Umbilical cord (tissue), 2 donors: Measurements from ENCODE around the gene PYROXD2. TPM values are rescaled to one million over a fixed set of nuclear protein-coding genes. Genes with fewer than 3 reads are reported as not detected.
A peak's percentile ranks its signal among the peaks of the same experiment; 100 is the strongest.

Experiments used
- DNase-seq: peaks from one replicate; pipeline ENCODE4 v3.0.0-alpha.2; 2015; ENCODE audit warnings: low spot score
- total RNA-seq: library from RNA; depleted of rRNA; stranded (reverse); fragments of >200 nt; gene quantifications from one replicate; pipeline ENCODE4 v1.2.3, GENCODE V29; 2014; ENCODE audit warnings: low replicate concordance; ENCODE audit not compliant: insufficient read depth

PYROXD2 gene
- total RNA-seq, 1 donor from 2014 or later, result 13.5 TPM

DNA sequence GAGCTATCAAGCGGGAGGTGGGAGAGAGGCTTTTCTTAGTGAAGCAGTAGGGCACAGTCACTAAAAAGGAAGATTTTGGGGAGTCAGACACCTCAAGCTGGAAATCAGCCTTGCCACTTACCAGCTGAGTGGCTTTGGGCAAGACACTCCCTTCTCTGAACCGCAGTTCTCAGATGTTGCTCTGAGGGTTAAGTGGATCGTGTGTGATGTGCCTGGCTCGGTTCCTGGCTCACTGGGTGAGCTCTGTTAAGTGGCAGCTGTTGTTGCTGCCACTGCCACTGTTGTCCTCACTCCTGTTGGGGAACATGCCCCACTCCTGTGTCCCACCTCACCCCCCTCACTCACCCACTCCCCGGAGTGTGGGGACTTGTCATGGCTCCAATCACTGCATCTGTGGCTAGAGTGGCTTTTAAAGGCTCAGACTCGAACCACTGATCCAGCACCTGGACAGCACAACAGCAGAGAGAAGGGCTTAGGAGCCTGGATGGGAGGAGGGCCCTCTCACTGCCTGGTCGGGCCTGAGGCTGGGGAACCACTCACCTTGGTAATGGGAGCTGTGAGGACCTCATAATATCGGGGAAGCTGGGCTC, 20.0 kb downstream of the PYROXD2 start:
- DNase-seq, result no peak

DNA sequence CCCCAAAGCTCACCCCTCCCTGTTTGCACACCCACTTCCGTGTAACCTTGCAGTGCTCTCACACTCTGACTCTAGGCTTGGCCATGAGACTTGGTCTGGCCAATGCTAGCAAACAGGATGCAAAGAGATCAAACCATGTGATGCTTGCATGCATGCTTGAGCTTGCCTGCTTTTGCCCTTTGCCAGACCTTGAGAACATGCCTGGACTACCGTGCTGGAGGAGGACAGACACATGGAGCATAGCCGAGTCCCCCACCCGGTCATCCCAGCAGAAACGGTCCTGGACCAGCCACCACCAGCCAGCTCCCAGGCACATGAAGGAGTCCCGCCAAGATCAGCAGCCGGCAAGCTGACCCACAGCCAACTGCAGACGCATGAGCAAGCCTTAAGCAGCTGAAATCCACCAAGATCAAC, 23.4 kb downstream of the PYROXD2 start:
- DNase-seq, result no peak

DNA sequence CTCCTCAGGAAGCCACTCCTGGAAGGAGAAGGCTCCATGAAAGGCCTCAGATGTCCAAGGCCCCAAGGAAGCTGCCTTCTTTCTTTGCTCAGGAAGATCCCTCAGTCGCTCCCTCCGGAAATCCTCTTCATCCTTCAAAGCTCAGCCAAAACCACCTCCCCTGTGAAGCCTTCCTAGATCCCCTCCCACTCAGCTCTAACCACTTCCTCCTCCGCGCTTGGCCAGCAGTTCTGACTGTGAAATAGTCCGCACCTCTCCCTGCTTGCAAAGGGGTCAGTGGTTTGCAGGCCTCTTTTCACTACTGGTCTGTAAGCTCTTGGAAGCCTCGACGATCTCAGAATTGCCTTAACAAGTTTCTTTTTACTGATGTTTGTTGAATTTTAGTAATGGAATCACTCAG, 23.9 kb downstream of the PYROXD2 start:
- DNase-seq, result no peak

DNA sequence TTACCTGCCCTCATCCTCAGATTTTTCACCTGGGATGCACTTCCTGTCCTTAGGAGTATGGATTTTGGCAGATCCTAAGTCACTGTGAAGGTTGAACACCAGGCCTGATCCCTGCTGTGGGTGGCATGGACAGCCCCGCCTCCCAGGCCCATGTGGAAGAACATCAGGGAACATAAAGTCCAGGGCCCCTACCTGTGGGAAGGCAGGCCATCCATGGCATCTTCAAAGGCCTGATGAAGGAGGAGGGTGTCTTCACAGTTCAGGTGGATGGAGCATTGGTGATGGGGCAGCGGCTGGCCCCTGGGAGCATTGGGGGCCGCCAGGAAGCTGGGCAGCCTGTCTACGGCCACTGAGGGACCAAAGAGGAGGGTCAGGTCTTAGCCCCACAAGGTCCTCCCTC, 24.6 kb downstream of the PYROXD2 start:
- DNase-seq, result no peak

DNA sequence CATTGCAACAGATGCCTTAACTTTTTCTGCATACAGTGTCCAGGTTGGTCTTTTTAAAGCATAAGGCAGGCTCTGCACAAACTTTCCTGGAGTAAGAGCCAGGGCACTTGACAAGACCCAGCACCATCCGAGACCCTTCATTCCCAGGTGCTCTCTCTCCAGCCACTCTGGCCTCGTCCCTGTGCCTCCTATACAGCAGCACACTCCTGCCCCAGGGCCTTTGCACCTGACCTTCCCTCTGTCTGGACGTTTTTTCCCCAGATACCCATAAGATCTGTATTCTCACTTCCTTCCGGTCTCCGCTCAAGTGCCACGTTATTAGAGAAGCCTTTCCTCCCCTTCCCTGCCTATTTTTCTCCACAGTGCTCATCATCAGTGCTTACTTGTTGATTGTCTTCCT, 25.6 kb downstream of the PYROXD2 start:
- no peak for DNase-seq

DNA sequence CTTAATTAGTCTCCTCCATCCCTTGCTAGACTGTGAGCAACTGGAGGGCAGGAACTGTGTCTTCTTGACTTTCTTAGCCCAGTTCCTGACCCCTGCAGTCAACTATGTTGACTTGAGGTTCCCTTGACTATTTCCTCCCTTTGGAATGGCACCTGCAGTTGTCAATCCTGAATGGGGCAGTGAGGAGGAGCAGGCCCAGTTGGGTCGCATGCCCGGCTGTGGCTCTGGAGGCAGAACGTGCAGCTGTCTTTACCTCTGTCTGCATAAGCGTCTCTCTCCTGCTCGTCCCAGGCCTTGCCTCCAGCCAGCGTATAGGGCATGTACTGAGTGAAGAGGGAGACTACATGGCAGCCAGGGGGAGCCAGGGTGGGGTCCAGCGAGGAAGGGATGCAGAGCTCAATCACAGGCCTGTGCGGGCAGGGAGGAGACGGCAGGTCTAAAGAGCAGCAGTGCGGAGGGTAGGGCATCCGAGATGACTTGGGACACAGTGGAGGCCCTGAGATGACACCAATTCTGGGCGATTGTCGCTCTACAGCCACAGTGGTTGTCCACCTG, 26.8 kb downstream of the PYROXD2 start:
- no peak for DNase-seq

DNA sequence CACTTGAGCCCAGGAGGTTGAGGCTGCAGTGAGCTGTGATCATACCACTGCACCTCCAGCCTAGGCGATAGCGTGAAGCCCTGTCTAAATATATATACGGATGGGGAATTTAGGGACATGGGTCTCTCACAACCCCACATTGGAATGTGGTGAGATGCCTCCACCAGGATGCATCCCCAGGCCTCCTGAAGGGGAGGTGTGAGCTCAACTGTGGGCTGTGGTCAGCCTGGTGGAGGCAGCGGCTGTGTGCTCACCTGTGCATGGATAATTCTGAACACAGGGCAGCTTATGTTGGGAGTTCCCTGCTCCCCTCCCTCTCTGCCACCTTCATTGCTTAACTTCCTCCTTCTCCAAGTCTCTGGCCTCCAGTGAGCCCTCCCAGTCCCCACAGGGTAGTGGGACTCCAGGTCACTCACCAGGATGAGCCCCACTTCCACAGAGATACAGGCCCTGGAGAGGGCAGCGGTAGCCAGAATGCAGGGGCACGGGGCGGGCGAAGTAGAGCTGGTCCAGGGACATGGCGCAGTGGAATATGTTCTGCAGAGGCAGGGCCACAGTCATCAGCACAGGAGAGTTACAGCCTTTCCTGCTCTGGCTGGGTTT, 30.4 kb downstream of the PYROXD2 start:
- no peak for DNase-seq

DNA sequence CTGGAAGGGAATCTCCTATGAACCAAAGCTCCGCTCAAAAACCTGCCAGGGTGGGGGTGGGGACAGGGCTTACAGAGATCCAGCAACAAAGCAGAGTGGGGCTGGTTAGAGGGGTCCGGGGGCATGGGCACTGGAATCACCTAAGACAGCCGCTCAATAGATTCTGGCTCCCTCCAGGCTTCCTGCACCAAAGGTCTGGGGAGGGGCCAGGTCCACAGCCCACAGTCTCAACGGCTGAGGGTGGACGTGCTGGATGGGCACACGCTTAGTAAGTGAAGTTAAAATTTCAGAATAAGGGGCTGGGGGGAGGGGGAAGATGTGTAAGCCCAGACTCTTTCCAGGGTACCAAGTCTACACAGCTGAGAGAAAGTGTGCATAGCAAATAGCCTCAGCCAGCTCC, 31.1 kb downstream of the PYROXD2 start:
- DNase-seq, result no peak

DNA sequence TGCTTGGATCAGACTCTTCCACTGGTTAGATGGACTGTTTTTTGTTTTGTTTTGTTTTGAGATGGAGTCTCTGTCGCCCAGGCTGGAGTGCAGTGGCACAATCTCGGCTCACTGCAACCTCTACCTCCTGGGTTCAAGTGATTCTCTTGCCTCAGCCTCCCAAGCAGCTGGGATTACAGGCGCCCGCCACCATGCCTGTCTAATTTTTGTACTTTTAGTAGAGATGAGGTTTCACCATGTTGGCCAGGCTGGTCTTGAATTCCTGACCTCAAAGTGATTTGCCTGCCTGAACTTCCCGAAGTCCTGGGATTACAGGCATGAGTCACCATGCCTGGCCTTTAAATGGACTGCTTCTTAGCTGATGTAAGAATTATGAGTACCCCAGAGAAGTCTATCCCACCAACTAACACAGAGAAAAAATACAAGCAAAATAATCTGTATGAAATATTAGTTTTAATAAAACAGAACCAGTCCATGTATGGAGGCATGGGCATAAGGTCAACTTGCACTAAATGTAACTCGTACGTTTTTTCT, 31.8 kb downstream of the PYROXD2 start:
- peak; percentile 61 for DNase-seq

DNA sequence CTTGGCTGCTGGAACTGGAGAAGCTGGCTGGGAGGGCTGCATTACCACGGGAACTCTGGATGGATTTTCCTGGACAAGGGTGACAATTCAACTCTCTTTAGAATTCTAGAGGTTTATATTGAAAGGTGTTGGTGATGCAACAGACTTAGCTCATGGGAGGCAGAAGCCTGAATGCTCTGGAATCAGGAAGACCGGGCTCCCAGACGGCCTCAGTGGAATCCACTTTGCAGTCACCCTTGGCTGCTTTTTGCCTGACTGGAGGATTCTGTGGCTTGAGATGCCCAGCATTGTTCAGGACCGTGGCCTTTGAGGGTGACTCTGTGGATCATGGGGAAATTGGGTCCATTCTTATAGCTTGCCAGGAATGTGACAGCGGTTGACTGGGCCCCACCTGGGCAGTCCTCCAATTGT, 32.3 kb downstream of the PYROXD2 start:
- no peak for DNase-seq

DNA sequence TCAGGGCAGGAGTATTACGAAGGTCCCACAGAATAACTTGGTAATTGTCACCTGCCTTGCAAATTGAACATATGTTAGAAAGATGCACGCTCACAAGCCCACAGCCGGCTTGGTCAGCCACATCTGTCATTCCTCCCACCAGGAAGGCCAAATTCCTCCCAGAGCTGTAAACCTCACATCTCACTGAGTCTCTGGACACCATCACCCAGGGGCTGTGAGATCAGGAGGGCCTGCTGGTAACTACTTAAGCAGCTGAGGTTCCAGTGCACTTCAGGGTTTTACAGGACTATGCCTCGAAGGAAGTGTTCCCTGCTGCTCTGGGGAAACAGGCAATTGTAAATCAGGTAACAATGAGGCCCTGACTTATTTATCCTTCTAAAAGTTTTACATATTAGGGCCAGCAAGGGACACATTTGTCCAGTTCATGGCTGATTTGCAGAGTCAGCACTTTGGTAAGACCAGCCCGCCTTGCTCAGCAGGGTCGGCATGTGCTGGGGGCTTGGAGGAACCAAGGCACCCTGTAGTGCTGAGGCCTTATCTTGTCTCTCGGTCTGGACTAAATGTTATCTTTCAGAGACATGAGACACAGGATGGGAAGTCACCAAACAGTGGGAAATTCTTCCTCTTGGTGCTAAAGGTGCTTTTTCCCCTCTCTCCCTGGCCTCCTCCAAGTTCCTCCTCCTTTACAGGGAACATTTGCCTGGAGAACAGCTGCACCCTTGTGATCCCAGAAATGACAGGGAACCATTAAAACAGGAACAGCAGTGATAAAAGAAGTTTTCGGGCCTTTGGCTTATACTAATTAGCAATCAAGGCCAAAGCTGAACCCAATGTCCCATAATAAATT, 34.3 kb downstream of the PYROXD2 start:
- peak; percentile 26 for DNase-seq

DNA sequence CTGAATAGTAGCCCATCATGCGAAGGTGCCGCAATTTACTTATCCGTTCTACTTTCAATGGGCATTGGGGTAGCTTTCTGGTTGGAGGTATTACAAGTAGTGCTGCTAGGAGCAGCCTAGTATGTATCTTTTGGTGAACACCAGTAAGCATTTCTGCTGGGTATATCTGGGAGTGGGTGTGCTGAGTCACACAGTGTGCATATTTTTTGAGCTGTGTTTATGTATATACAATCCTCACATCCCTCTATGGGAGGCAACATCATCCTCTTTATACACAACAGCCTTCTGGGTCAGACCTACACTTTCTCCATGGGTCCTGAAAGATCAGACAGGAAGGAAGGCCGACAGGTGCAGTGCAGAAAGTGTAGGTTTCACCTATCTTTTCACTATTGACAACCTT, 36.3 kb downstream of the PYROXD2 start:
- no peak for DNase-seq

DNA sequence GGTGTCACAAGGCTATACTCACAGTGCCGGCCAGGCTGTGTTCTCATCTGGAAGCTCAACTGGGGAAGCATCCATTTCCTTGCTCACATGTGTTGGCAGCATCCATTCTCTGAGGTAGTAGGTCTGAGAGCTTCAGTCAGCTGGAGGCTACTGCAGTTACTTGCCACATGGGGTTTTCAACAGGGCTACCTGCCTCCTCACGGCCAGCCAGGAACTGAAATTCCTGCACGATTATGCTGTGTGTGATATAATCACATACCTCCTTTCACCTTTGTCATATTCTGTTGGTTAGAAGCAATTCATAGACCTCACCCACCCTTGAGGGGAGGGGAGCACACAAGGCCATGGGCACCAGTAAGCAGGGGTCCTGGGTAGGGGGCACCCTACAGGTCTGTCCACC, 37.4 kb downstream of the PYROXD2 start:
- DNase-seq, result no peak

DNA sequence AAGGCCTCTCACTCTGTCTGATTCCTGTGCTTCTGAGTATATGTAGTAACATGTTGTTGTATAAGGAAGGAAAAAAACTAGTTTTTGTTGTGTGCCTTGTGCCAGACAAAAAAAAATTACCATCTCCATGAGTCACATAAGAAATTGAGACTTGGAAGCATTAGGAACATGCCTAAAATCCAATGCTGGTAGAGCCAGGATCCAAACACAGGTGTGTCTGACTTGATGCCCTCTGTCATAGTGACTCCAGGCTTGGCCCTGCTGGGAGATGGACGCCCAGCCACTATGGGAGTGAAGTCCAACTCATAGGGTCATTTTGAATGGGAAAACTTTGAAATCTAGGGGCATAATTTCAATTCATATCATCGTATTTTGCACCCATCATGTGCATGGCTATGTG, 38.0 kb downstream of the PYROXD2 start:
- DNase-seq, result no peak

DNA sequence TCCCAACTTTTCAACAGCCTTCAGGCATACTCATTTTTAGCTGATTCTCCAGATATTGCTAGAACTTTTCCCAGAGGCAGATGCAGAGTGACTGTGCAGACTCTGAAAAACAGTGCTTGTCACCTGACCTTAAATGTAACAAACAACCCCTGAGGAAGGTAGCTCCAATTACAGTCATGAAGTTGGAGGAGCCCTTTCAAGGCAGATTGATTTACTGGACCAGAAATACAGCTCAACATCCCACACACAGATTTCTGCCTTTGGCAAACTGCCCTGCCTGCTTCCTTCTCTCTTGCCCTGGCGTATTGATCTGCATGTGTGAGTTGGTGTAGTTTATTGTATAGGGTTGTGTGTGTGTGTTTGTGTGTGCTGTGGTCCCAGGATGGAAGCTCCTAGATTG, 38.5 kb downstream of the PYROXD2 start:
- DNase-seq, result peak; percentile 42

DNA sequence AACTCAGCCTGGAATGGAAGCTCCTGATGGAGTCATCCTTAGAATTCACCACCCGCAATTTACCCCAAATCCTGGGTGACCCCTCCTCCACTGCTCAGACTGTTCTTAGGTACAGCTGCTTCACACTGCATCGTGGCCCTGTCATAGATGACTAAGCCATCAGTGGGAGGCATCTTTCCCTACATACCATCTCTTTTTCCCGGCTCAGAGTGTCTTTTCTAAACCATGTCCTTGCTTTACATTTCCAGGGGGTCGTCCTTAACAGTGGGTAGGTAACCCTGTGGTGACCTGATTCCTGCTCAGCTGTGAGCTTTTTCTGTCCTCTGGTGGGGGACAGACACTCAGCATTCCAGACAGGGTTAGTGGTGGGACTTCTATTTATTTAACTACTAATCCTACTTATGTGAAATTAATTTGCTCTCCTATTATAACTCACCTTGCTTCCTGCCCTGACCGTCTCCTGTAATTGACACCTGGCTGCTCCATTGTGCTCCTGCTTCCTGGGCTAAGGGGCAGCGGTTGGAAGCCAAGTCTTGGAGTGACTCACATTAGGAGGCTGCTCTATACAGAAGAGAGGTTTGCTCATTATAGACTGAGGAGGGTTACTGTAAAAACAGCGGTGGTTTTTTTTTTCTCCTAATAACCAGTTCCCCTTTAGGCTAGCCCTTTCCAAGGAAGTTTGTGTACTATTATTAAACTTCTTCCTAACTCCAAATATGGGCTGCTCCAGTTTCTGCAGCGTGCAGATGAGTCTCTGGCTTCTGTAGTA, 40.6 kb downstream of the PYROXD2 start:
- peak; percentile 32 for DNase-seq

DNA sequence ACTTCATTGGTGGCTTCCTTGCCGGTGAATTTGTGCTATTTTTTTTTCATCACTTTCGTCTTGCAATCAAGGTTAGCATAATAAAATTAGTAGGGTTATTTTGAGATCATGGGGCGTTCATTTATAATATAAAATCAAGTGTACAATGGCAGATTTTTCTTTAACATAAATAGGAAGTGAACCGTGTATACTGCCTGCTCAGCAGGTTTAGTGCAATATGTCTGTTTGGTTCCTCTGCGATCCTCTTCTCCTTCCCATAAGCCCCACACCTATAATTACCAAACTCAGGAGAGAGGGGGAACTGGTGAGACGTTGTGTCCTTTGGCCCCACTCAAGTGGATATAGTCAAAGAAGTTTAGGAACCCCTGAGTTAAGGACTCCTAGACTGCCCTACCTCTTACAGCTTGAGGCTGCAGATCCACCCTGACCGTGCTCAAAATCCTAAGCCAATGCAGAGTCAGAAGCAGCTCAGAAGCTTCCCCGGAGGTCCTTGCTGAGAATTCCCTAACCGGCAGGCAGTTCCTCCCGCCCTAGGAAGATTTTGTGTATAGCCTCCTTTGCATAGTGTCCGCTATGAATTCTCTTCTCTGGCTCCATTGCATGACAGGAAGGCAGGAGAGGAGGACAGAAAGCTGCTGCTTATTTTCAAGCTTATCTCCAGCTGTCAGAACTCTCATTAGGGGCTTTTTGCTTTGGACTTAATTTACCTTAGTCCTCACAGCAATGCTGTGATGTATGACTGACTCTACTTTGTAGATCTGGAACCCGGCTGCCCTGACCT, 41.5 kb downstream of the PYROXD2 start:
- peak; percentile 75 for DNase-seq

DNA sequence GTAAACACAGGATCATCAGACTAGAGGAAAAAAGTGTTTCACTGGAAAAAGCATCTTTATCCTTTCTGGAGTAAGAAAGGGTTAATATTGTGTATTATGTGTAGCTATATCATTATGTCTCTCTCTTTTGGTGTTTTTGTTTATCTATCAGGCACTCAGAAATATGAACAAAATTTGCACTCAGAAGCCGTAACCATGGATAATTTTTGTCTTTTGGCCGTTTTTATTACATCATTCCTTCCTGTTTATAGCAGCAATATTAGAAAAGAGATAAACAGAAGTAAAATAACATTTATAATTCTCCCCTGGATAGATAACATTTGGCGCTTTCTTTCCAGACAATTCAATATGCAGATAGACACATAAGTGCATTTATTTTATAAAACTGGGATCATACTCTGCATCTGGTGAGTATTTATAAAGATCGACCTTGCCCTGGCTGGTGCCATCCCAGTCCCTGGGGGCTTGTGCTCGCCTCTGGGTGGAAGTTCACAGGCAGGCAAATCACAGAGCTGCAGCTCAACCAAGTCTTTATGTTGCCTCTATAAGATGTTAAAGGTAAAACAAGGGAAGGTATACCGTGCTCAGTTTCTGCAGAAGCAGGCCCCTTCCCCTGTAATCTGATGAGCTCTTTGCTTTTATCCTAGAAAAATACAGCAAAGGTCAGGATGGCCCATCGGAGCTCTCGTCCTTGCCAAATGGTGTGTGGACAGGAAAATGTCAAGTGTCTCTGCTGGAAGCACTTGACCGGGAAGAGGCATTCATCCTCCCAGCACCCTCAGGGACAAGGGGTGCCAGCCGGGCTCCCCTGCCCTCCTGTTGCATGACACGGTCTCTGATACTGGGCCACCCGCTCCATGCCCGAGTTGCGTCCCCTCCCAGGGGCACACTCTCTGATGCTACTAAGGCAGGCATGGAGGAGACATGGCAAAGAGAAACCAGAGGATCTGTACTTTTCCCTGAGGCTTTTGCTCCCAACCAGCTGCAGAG, 43.9 kb downstream of the PYROXD2 start:
- DNase-seq, result no peak

DNA sequence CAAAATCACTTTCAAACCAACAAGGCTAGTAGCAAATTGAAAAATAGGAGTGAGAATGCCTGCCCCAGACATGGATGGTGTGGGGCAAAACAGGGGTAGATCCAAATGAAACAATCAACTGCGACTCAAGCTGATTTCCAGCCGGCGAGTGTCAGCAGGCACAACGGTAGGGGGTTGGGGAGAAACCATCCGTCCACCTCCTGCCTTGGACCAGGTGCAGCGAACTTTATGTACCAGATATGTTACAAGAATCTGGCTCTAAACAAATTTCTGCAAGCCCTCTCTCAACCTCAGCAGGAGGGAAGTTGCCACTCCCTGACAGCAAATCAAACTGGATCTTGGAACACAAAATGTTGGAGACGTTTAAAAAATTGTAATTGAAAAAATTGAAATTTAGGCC, 45.2 kb downstream of the PYROXD2 start:
- DNase-seq, result no peak

DNA sequence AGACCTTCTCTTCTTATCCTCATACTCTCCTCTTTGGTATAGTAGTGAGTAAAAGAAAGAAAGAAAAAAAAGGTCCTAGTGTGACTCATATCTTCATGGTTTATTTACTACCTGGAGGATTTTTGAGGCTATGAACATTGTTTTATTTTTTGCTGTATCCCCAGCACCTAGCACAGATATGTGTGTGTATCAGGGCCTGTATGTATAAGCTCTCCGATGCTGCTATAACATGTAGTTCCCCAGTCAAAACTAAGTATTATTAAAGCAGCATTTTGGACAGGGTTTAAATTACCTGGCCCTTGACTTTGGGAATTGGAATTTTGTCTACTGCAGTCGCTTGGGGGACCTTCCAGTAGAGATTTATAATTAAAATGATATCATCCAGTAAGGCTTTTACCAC, 46.3 kb downstream of the PYROXD2 start:
- no peak for DNase-seq
